ENCODE data around the gene SPOCK2. TPM values are rescaled to one million over a fixed set of nuclear protein-coding genes. Genes with fewer than 3 reads are reported as not detected.

SPOCK2 gene
- total and polyA plus RNA-seq, 4 donors, result 24.1 to 103 (median 60.1) TPM

DNA sequence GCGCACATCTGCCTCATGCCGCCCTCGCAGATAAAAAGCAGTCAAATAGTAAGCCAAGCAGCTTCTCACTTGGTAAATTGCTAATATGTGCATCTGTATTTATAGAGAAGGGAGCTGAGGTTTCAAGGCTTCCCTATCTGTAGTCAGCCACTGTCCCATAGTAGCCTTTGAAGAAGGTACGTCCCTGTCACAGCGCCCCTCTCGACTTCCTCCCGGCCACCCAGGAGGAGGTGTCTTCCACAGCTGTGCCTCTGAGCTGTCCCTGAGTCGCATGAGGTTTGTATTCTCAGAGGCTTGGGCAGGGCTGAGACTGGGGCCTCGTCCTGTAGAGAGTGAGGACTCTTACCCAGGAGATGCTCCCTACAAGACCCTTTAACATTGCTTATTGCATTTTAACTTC, 49.0 kb downstream of the SPOCK2 start:
- no peaks in the 10 kb centered on the region for H3K27me3 ChIP-seq (ENCODE audit: control insufficient read depth in 3 of 3, insufficient read depth in 3 of 3, low read length in 2 of 3)
- no peak overlapping the region for H3K9ac ChIP-seq (ENCODE audit: insufficient read depth in 1 of 2, low read length in 2 of 2)
- no peak for ATAC-seq (ENCODE audit: insufficient read depth, low FRiP score)
- H3K9me3 ChIP-seq (ENCODE audit: control insufficient read depth in 4 of 4, insufficient read depth in 3 of 4, low read length in 3 of 4), result no peaks in the 10 kb centered on the region
- H3K36me3 ChIP-seq (ENCODE audit: control insufficient read depth in 4 of 4, insufficient read depth in 4 of 4, low read length in 4 of 4), result no peaks in the 10 kb centered on the region
- H3K27ac ChIP-seq (ENCODE audit: low read depth in 1 of 2, low read length in 1 of 2), result no peak overlapping the region
- H3K4me3 ChIP-seq, result no peak overlapping the region
- TF ChIP-seq, protein P1, sequence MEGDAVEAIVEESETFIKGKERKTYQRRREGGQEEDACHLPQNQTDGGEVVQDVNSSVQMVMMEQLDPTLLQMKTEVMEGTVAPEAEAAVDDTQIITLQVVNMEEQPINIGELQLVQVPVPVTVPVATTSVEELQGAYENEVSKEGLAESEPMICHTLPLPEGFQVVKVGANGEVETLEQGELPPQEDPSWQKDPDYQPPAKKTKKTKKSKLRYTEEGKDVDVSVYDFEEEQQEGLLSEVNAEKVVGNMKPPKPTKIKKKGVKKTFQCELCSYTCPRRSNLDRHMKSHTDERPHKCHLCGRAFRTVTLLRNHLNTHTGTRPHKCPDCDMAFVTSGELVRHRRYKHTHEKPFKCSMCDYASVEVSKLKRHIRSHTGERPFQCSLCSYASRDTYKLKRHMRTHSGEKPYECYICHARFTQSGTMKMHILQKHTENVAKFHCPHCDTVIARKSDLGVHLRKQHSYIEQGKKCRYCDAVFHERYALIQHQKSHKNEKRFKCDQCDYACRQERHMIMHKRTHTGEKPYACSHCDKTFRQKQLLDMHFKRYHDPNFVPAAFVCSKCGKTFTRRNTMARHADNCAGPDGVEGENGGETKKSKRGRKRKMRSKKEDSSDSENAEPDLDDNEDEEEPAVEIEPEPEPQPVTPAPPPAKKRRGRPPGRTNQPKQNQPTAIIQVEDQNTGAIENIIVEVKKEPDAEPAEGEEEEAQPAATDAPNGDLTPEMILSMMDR (IDR thresholded peaks at IDR 0.05; ENCODE audit: control extremely low read depth, extremely low read depth), result no peak
- DNase-seq, result no peak
- H3K4me1 ChIP-seq (ENCODE audit: control insufficient read depth in 5 of 5, insufficient read depth in 5 of 5, low read length in 5 of 5), result peaks cover 0 to 3% (median 2%) of the 10 kb centered on the region in 5 donors
- 73 to 82% methylated on average over 9 of the region's 9 CpGs for whole genome bisulfite sequencing, 2 donors

DNA sequence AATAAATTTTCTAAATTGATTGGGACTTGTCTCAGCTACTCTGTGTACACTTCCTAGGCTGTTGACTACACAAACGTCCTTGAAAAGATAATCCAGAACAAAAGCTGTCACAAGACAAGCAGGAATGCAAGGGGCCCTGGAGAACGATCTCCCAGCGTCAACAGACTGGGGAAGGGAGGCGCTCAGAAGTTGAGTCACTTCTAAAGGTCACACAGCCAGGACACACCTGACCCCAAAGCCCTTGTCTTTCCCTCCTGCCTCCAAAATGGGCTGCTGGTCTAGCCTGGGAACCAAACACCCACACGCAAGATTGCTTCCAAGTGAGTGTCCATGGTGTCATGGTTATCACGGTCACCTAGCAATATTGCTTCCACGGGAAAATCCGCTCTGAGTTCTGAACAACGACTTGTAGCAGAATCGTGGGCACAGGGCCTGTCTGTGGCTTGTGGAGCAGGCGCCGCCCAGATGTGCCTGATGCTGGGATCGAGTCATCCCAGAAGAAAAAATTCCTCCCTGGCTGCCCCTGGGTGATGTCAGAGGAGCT, 49.8 kb downstream of the SPOCK2 start:
- 77 to 84% methylated on average over 13 of the region's 13 CpGs for WGBS, 2 donors
- Histone ChIP-seq H3K27me3 (ENCODE audit: control insufficient read depth in 3 of 3, insufficient read depth in 3 of 3, low read length in 2 of 3) (no peaks in the 10 kb centered on the region), H3K4me3 (no peak overlapping the region), H3K9ac (ENCODE audit: insufficient read depth in 1 of 2, low read length in 2 of 2) (no peak overlapping the region), H3K36me3 (ENCODE audit: control insufficient read depth in 4 of 4, insufficient read depth in 4 of 4, low read length in 4 of 4) (no peaks in the 10 kb centered on the region), H3K4me1 (ENCODE audit: control insufficient read depth in 5 of 5, insufficient read depth in 5 of 5, low read length in 5 of 5) (peaks cover 0 to 8% (median 2%) of the 10 kb centered on the region in 5 donors), H3K27ac (ENCODE audit: low read depth in 1 of 2, low read length in 1 of 2) (no peak overlapping the region), H3K9me3 (ENCODE audit: control insufficient read depth in 4 of 4, insufficient read depth in 3 of 4, low read length in 3 of 4) (no peaks in the 10 kb centered on the region)
- DNase-seq, result no peak
- no peak for ATAC-seq (ENCODE audit: insufficient read depth, low FRiP score)
- TF ChIP-seq, protein P1 (IDR thresholded peaks at IDR 0.05; ENCODE audit: control extremely low read depth, extremely low read depth), result no peak

DNA sequence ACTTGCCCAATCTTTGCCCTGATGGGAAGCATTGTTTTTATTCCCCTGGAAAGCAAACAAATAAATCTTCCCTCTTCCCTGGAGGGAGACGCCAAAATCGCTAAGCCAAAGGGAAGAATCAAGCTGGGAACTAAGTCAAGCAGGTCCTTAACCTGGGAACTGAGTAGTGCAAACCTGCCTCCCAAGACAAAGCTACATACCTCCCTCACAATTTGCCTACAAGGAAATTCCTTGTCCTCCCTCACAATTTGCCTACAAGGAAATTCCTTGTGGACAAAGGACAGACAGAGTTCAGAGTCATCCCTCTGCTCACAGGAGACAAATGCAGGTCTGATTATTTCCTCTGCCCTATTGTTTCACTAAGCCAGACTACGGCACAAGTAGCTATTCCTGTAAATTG, 50.5 kb downstream of the SPOCK2 start:
- H3K4me1 ChIP-seq (ENCODE audit: control insufficient read depth in 5 of 5, insufficient read depth in 5 of 5, low read length in 5 of 5), result peaks cover 0 to 8% (median 2%) of the 10 kb centered on the region in 5 donors
- no peak overlapping the region for H3K9ac ChIP-seq (ENCODE audit: insufficient read depth in 1 of 2, low read length in 2 of 2)
- H3K4me3 ChIP-seq, result no peak overlapping the region
- no peaks in the 10 kb centered on the region for H3K9me3 ChIP-seq (ENCODE audit: control insufficient read depth in 4 of 4, insufficient read depth in 3 of 4, low read length in 3 of 4)
- no peak for ATAC-seq (ENCODE audit: insufficient read depth, low FRiP score)
- TF ChIP-seq, protein P1 (IDR thresholded peaks at IDR 0.05; ENCODE audit: control extremely low read depth, extremely low read depth), result no peak
- no peak overlapping the region for H3K27ac ChIP-seq (ENCODE audit: low read depth in 1 of 2, low read length in 1 of 2)
- H3K27me3 ChIP-seq (ENCODE audit: control insufficient read depth in 3 of 3, insufficient read depth in 3 of 3, low read length in 2 of 3), result no peaks in the 10 kb centered on the region
- no peaks in the 10 kb centered on the region for H3K36me3 ChIP-seq (ENCODE audit: control insufficient read depth in 4 of 4, insufficient read depth in 4 of 4, low read length in 4 of 4)
- DNase-seq, result no peak
- 74 to 83% methylated on average over 3 of the region's 3 CpGs for WGBS, 2 donors

DNA sequence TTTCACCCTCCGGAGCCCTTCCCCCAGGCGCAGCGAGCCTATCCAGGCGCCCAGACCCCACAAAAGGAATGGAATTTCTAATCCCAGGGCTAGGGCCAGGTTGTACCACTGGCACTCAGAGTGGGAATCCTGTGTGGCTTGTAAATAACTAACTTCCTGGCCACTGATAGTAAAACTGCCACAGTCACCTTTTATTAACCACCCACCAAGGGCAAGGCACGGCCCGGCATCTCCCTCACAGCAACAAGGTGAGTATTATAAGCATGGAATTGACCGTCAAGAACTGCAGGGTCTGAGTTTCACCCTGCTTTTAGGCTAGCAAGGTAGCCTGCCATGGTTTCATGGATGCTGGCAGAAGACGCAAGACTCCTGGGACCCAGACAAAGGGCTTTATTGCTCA, 51.1 kb downstream of the SPOCK2 start:
- no peak overlapping the region for H3K4me3 ChIP-seq
- H3K9ac ChIP-seq (ENCODE audit: insufficient read depth in 1 of 2, low read length in 2 of 2), result no peak overlapping the region
- no peak for ATAC-seq (ENCODE audit: insufficient read depth, low FRiP score)
- peaks cover 0 to 8% (median 2%) of the 10 kb centered on the region in 5 donors for H3K4me1 ChIP-seq (ENCODE audit: control insufficient read depth in 5 of 5, insufficient read depth in 5 of 5, low read length in 5 of 5)
- TF ChIP-seq, protein P1 (IDR thresholded peaks at IDR 0.05; ENCODE audit: control extremely low read depth, extremely low read depth), result no peak
- no peaks in the 10 kb centered on the region for H3K27me3 ChIP-seq (ENCODE audit: control insufficient read depth in 3 of 3, insufficient read depth in 3 of 3, low read length in 2 of 3)
- H3K36me3 ChIP-seq (ENCODE audit: control insufficient read depth in 4 of 4, insufficient read depth in 4 of 4, low read length in 4 of 4), result no peaks in the 10 kb centered on the region
- no peak for DNase-seq
- no peaks in the 10 kb centered on the region for H3K9me3 ChIP-seq (ENCODE audit: control insufficient read depth in 4 of 4, insufficient read depth in 3 of 4, low read length in 3 of 4)
- WGBS, 2 donors, result 92 to 96% methylated on average over 8 of the region's 8 CpGs
- H3K27ac ChIP-seq (ENCODE audit: low read depth in 1 of 2, low read length in 1 of 2), result no peak overlapping the region
